ENCODE results near the gene ERC1. TPM values are rescaled to one million over a fixed set of nuclear protein-coding genes. Genes with fewer than 3 reads are reported as not detected.

The ERC1 gene
- total RNA-seq, 1 donor from 2014 or later = 82.2 TPM

- H3K4me3 Mint-ChIP-seq (ENCODE audit: unreplicated experiment) = peak overlapping the region; percentile 38
- TF ChIP-seq CTCF (IDR thresholded peaks at IDR 0.05; ENCODE audit: partially characterized antibody, unreplicated experiment) = no peak
- no peak for DNase-seq
- H3K27ac Mint-ChIP-seq (ENCODE audit: unreplicated experiment) = no peak overlapping the region
- peaks cover 11% of the 10 kb centered on the region for H3K9me3 Mint-ChIP-seq (ENCODE audit: unreplicated experiment)
- H3K4me1 Mint-ChIP-seq (ENCODE audit: low read depth, unreplicated experiment) = peaks cover 16% of the 10 kb centered on the region
- H3K27me3 Mint-ChIP-seq (ENCODE audit: unreplicated experiment) = peaks cover 28% of the 10 kb centered on the region
- H3K36me3 Mint-ChIP-seq (ENCODE audit: unreplicated experiment) = no peaks in the 10 kb centered on the region
Observed at GRCh38 chr12:1532375-1533165, 541.5 kb downstream of the ERC1 start.

- DNase-seq = no peak
- no peak overlapping the region for H3K27ac Mint-ChIP-seq (ENCODE audit: unreplicated experiment)
- H3K4me3 Mint-ChIP-seq (ENCODE audit: unreplicated experiment) = peak overlapping the region; percentile 65
- peaks cover 30% of the 10 kb centered on the region for H3K27me3 Mint-ChIP-seq (ENCODE audit: unreplicated experiment)
- TF ChIP-seq CTCF (IDR thresholded peaks at IDR 0.05; ENCODE audit: partially characterized antibody, unreplicated experiment) = no peak
- peaks cover 16% of the 10 kb centered on the region for H3K4me1 Mint-ChIP-seq (ENCODE audit: low read depth, unreplicated experiment)
- no peaks in the 10 kb centered on the region for H3K36me3 Mint-ChIP-seq (ENCODE audit: unreplicated experiment)
- H3K9me3 Mint-ChIP-seq (ENCODE audit: unreplicated experiment) = peaks cover 11% of the 10 kb centered on the region
Observed at GRCh38 chr12:1533205-1533601, 542.2 kb downstream of the ERC1 start.

- peaks cover 16% of the 10 kb centered on the region for H3K4me1 Mint-ChIP-seq (ENCODE audit: low read depth, unreplicated experiment)
- peaks cover 27% of the 10 kb centered on the region for H3K27me3 Mint-ChIP-seq (ENCODE audit: unreplicated experiment)
Observed at GRCh38 chr12:1533602-1534304, 542.7 kb downstream of the ERC1 start.

GRCh38 chr12:1534748-1535147, 543.7 kb downstream of the ERC1 start:
- H3K27me3 Mint-ChIP-seq (ENCODE audit: unreplicated experiment) = peaks cover 23% of the 10 kb centered on the region
- H3K9me3 Mint-ChIP-seq (ENCODE audit: unreplicated experiment) = peaks cover 6% of the 10 kb centered on the region
- TF ChIP-seq CTCF (IDR thresholded peaks at IDR 0.05; ENCODE audit: partially characterized antibody, unreplicated experiment) = no peak
- H3K4me3 Mint-ChIP-seq (ENCODE audit: unreplicated experiment) = no peak overlapping the region
- H3K4me1 Mint-ChIP-seq (ENCODE audit: low read depth, unreplicated experiment) = peaks cover 16% of the 10 kb centered on the region
- no peak for DNase-seq
- no peak overlapping the region for H3K27ac Mint-ChIP-seq (ENCODE audit: unreplicated experiment)
- H3K36me3 Mint-ChIP-seq (ENCODE audit: unreplicated experiment) = no peaks in the 10 kb centered on the region

More at GRCh38 chr12:1533602-1534304, 542.7 kb downstream of the ERC1 start:
- DNase-seq = peak; percentile 49
- H3K4me3 Mint-ChIP-seq (ENCODE audit: unreplicated experiment) = peak overlapping the region; percentile 65
- peak overlapping the region; percentile 40 for H3K27ac Mint-ChIP-seq (ENCODE audit: unreplicated experiment)
- peaks cover 9% of the 10 kb centered on the region for H3K9me3 Mint-ChIP-seq (ENCODE audit: unreplicated experiment)
- no peak for TF ChIP-seq CTCF (IDR thresholded peaks at IDR 0.05; ENCODE audit: partially characterized antibody, unreplicated experiment)
- no peaks in the 10 kb centered on the region for H3K36me3 Mint-ChIP-seq (ENCODE audit: unreplicated experiment)

GRCh38 chr12:1536817-1537216, 545.8 kb downstream of the ERC1 start:
- Mint-ChIP-seq H3K27ac (ENCODE audit: unreplicated experiment) (no peak overlapping the region), H3K4me3 (ENCODE audit: unreplicated experiment) (no peak overlapping the region), H3K36me3 (ENCODE audit: unreplicated experiment) (no peaks in the 10 kb centered on the region), H3K4me1 (ENCODE audit: low read depth, unreplicated experiment) (peaks cover 16% of the 10 kb centered on the region), H3K27me3 (ENCODE audit: unreplicated experiment) (peaks cover 23% of the 10 kb centered on the region), H3K9me3 (ENCODE audit: unreplicated experiment) (peaks cover 6% of the 10 kb centered on the region)
- no peak for DNase-seq
- no peak for TF ChIP-seq CTCF (IDR thresholded peaks at IDR 0.05; ENCODE audit: partially characterized antibody, unreplicated experiment)

All from glutamatergic neuron (in vitro differentiated cells).